ENCODE data around the gene HS3ST3B1.

Gene HS3ST3B1

GRCh38 chr17:14270508-14270907 is 30.4 kb upstream of the HS3ST3B1 start:
- no peaks in the 10 kb centered on the region for H3K36me3 ChIP-seq (replicated peaks; ENCODE audit: insufficient read depth, low read length)
- no peaks in the 10 kb centered on the region for H3K27me3 ChIP-seq (replicated peaks; ENCODE audit: insufficient read depth, low read length)
- no peaks in the 10 kb centered on the region for H3K79me2 ChIP-seq (ENCODE audit: low read length)
- H3K4me3 ChIP-seq (ENCODE audit: low read length): no peak overlapping the region
- no peaks in the 10 kb centered on the region for H4K20me1 ChIP-seq (ENCODE audit: insufficient read depth, low read length)
- H2AFZ ChIP-seq (ENCODE audit: low read length): no peak overlapping the region
- no peaks in the 10 kb centered on the region for H3K9me3 ChIP-seq (replicated peaks; ENCODE audit: insufficient read depth, low read length)
- no peak overlapping the region for H3K4me2 ChIP-seq (ENCODE audit: low read depth, low read length)
- no peak overlapping the region for H3K9ac ChIP-seq (ENCODE audit: low read length)
- no peaks in the 10 kb centered on the region for H3K4me1 ChIP-seq (ENCODE audit: low read length)
- H3F3A ChIP-seq (ENCODE audit: insufficient read depth, low read length): no peaks in the 10 kb centered on the region
- DNase-seq: no peak
- no peak overlapping the region for H3K27ac ChIP-seq (ENCODE audit: low read length)
- TF ChIP-seq, protein P1, sequence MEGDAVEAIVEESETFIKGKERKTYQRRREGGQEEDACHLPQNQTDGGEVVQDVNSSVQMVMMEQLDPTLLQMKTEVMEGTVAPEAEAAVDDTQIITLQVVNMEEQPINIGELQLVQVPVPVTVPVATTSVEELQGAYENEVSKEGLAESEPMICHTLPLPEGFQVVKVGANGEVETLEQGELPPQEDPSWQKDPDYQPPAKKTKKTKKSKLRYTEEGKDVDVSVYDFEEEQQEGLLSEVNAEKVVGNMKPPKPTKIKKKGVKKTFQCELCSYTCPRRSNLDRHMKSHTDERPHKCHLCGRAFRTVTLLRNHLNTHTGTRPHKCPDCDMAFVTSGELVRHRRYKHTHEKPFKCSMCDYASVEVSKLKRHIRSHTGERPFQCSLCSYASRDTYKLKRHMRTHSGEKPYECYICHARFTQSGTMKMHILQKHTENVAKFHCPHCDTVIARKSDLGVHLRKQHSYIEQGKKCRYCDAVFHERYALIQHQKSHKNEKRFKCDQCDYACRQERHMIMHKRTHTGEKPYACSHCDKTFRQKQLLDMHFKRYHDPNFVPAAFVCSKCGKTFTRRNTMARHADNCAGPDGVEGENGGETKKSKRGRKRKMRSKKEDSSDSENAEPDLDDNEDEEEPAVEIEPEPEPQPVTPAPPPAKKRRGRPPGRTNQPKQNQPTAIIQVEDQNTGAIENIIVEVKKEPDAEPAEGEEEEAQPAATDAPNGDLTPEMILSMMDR (IDR thresholded peaks at IDR 0.05; ENCODE audit: low read length): no peak
- TF ChIP-seq EZH2phosphoT487 (IDR thresholded peaks at IDR 0.05; ENCODE audit: low read length): no peak
- TF ChIP-seq EZH2 (optimal IDR thresholded peaks at IDR 0.05; ENCODE audit: low read depth, low read length): no peak
- no peaks in the 10 kb centered on the region for H3K9me2 ChIP-seq (replicated peaks; ENCODE audit: insufficient read depth, low read length)

- H3K4me3 ChIP-seq (ENCODE audit: low read length): no peak overlapping the region
- H3K9ac ChIP-seq (ENCODE audit: low read length): no peak overlapping the region
- no peaks in the 10 kb centered on the region for H3K9me3 ChIP-seq (replicated peaks; ENCODE audit: insufficient read depth, low read length)
- TF ChIP-seq, protein P1 (IDR thresholded peaks at IDR 0.05; ENCODE audit: low read length): no peak
- TF ChIP-seq EZH2 (optimal IDR thresholded peaks at IDR 0.05; ENCODE audit: low read depth, low read length) (no peak), EZH2phosphoT487 (IDR thresholded peaks at IDR 0.05; ENCODE audit: low read length) (no peak)
- H3K27ac ChIP-seq (ENCODE audit: low read length): no peak overlapping the region
- no peak for DNase-seq
- no peaks in the 10 kb centered on the region for H3K9me2 ChIP-seq (replicated peaks; ENCODE audit: insufficient read depth, low read length)
- H3K79me2 ChIP-seq (ENCODE audit: low read length): no peaks in the 10 kb centered on the region
- no peaks in the 10 kb centered on the region for H3K4me1 ChIP-seq (ENCODE audit: low read length)
- no peaks in the 10 kb centered on the region for H3K36me3 ChIP-seq (replicated peaks; ENCODE audit: insufficient read depth, low read length)
- no peaks in the 10 kb centered on the region for H4K20me1 ChIP-seq (ENCODE audit: insufficient read depth, low read length)
- H3K4me2 ChIP-seq (ENCODE audit: low read depth, low read length): no peak overlapping the region
- no peaks in the 10 kb centered on the region for H3F3A ChIP-seq (ENCODE audit: insufficient read depth, low read length)
- H3K27me3 ChIP-seq (replicated peaks; ENCODE audit: insufficient read depth, low read length): no peaks in the 10 kb centered on the region
- no peak overlapping the region for H2AFZ ChIP-seq (ENCODE audit: low read length)
These were observed 24.2 kb upstream of the HS3ST3B1 start for GRCh38 chr17:14276535-14277250.

DNA sequence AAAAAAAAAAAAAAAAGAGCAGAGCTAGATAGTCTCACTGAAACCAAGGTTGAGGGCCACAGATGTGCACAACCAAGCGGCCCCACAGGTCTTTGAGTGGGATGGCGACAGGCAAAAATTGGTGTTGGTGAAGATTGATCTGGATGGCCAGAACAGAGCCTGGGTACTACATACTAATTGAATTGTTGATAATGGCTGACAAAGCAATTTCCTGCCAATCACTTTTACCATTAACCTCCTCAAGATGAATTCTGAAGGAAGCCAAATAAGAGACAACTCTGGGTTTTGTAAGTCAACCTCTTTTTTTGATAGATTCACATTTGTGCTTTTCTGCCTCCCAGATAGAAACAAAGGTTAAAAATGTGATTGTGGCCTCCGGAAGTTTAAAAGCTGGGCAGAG is 19.4 kb upstream of the HS3ST3B1 start:
- Histone ChIP-seq H3K9ac (ENCODE audit: low read length) (no peak overlapping the region), H3K4me2 (ENCODE audit: low read depth, low read length) (no peak overlapping the region), H3K4me1 (ENCODE audit: low read length) (no peaks in the 10 kb centered on the region), H3F3A (ENCODE audit: insufficient read depth, low read length) (no peaks in the 10 kb centered on the region), H3K9me2 (replicated peaks; ENCODE audit: insufficient read depth, low read length) (no peaks in the 10 kb centered on the region), H3K4me3 (ENCODE audit: low read length) (no peak overlapping the region), H2AFZ (ENCODE audit: low read length) (no peak overlapping the region), H3K27ac (ENCODE audit: low read length) (no peak overlapping the region), H3K9me3 (replicated peaks; ENCODE audit: insufficient read depth, low read length) (no peaks in the 10 kb centered on the region), H3K27me3 (replicated peaks; ENCODE audit: insufficient read depth, low read length) (no peaks in the 10 kb centered on the region), H3K79me2 (ENCODE audit: low read length) (no peaks in the 10 kb centered on the region), H4K20me1 (ENCODE audit: insufficient read depth, low read length) (no peaks in the 10 kb centered on the region), H3K36me3 (replicated peaks; ENCODE audit: insufficient read depth, low read length) (no peaks in the 10 kb centered on the region)
- TF ChIP-seq EZH2 (optimal IDR thresholded peaks at IDR 0.05; ENCODE audit: low read depth, low read length) (no peak), EZH2phosphoT487 (IDR thresholded peaks at IDR 0.05; ENCODE audit: low read length) (no peak)
- TF ChIP-seq, protein P1 (IDR thresholded peaks at IDR 0.05; ENCODE audit: low read length): no peak
- DNase-seq: no peak
